Left lung (tissue), 10 donors: ENCODE data around the gene SHLD1. TPM values are rescaled to one million over a fixed set of nuclear protein-coding genes. Genes with fewer than 3 reads are reported as not detected.

Experiments
- ATAC-seq: fragments of 200-7000 bp; cut with Tn5 transposase; one replicate; pipeline ENCODE4 v1.9.1; 2020; ENCODE audit warnings: moderate library complexity
- DNase-seq, 4 donors: peaks; one replicate each; pipeline ENCODE4 v3.0.0-alpha.2; 2013 to 2020
- H3K27ac ChIP-seq, 2 donors: fragments of 200-600 bp; sonication (generic) in 1 of 2; one replicate each; pipeline versions ENCODE4 v1.5.0 to v1.8.0; 2020 to 2021
- H3K27me3 ChIP-seq, 2 donors: fragments of 200-600 bp; sonication (generic) in 1 of 2; one replicate each; pipeline versions ENCODE4 v1.5.0 to v1.8.0; 2020 to 2021
- H3K36me3 ChIP-seq, 2 donors: fragments of 200-600 bp; sonication (generic) in 1 of 2; one replicate each; pipeline versions ENCODE4 v1.5.0 to v1.8.0; 2020 to 2021
- H3K4me1 ChIP-seq, 2 donors: fragments of 200-600 bp; one replicate each; pipeline ENCODE4 v1.8.0; 2021
- H3K4me3 ChIP-seq, 2 donors: fragments of 200-600 bp; sonication (generic) in 1 of 2; one replicate each; pipeline versions ENCODE4 v1.5.0 to v1.8.0; 2020 to 2021; ENCODE audit warnings: mild to moderate bottlenecking in 1 of 2
- H3K9me3 ChIP-seq, 2 donors: fragments of 200-600 bp; sonication (generic) in 1 of 2; one replicate each; pipeline versions ENCODE4 v1.5.0 to v1.8.0; 2020 to 2021
- CTCF ChIP-seq, 2 donors: fragments of 200-600 bp; sonication (generic) in 1 of 2; IDR thresholded peaks; one replicate each; pipeline versions ENCODE4 v1.5.0 to v1.8.0; 2021; ENCODE audit warnings: antibody characterized with exemption in 2 of 2
- intact Hi-C, 2 donors: fragments of 100-400 bp; cut with DNase I; formaldehyde crosslinking; loops; one replicate each; pipeline versions ENCODE4 v1.11.2 to v1.14.2; 2022
- polyA plus RNA-seq, 6 donors: library from polyadenylated mRNA; unstranded; fragments of 120-200 nt; gene quantifications; one replicate each; pipeline ENCODE4 v1.2.1, GENCODE V29; 2013; ENCODE audit not compliant: insufficient read length in 6 of 6
- total RNA-seq, 2 donors: library from RNA; stranded (reverse); fragmentation: NEBNext Ultra II Directional; extraction: Animal tissue kit (Norgen Biotek cat#: 25700); gene quantifications; one replicate each; pipeline ENCODE4 v1.2.1, GENCODE V29; 2021
- donor health status: DM: no; HTN: yes; CAD: no.
- donor health status: DM: no; HTN: no; CAD: no.

The SHLD1 gene
- total and polyA plus RNA-seq, 8 donors, result 5.4 to 8.9 (median 7.7) TPM

GRCh38 chr20:5877128-5877527 is 126.9 kb downstream of the SHLD1 start:
- no peaks in the 10 kb centered on the region for H3K9me3 ChIP-seq
- no peak overlapping the region for H3K4me3 ChIP-seq
- H3K27me3 ChIP-seq, result no peaks in the 10 kb centered on the region
- no peak overlapping the region for H3K27ac ChIP-seq
- DNase-seq, result no peak
- H3K36me3 ChIP-seq, result no peaks in the 10 kb centered on the region
- H3K4me1 ChIP-seq, result peaks cover 0 to 2% of the 10 kb centered on the region in 2 donors
- ATAC-seq, result no peak
- no peak for TF ChIP-seq CTCF (IDR thresholded peaks at IDR 0.05)
- intact Hi-C loops, result no loop called here

GRCh38 chr20:5880326-5880725 is 130.1 kb downstream of the SHLD1 start:
- intact Hi-C loops, result no loop called here
- no peak overlapping the region for H3K4me3 ChIP-seq
- H3K9me3 ChIP-seq, result no peaks in the 10 kb centered on the region
- no peaks in the 10 kb centered on the region for H3K36me3 ChIP-seq
- DNase-seq, result no peak
- no peak overlapping the region for H3K27ac ChIP-seq
- H3K27me3 ChIP-seq, result no peaks in the 10 kb centered on the region
- no peak for TF ChIP-seq CTCF (IDR thresholded peaks at IDR 0.05)
- no peak for ATAC-seq
- H3K4me1 ChIP-seq, result no peaks in the 10 kb centered on the region

DNA sequence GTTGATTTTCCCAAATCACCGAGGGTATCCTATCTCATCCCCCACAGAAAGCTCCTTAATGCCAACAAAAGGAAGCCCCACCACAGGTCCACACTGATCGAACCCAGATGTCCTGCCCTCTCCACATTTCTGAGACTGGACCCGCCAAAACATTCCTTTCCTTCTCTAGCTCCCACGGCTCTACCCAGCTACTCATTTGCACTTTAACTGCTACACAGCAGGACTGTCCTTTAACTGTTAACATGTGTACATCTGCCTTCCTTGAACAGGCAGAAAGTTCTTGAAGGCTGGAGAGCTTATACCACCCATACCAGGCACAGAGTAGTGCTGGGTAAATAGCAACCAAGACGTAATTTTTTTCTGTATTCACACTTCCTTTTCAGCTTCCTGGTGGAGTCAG is 131.5 kb downstream of the SHLD1 start:
- TF ChIP-seq CTCF (IDR thresholded peaks at IDR 0.05), result no peak
- intact Hi-C loops, result no loop called here
- no peaks in the 10 kb centered on the region for H3K36me3 ChIP-seq
- H3K9me3 ChIP-seq, result no peaks in the 10 kb centered on the region
- H3K4me1 ChIP-seq, result no peaks in the 10 kb centered on the region
- ATAC-seq (no peak), DNase-seq (no peak)
- H3K27me3 ChIP-seq, result no peaks in the 10 kb centered on the region
- H3K4me3 ChIP-seq, result no peak overlapping the region
- no peak overlapping the region for H3K27ac ChIP-seq

DNA sequence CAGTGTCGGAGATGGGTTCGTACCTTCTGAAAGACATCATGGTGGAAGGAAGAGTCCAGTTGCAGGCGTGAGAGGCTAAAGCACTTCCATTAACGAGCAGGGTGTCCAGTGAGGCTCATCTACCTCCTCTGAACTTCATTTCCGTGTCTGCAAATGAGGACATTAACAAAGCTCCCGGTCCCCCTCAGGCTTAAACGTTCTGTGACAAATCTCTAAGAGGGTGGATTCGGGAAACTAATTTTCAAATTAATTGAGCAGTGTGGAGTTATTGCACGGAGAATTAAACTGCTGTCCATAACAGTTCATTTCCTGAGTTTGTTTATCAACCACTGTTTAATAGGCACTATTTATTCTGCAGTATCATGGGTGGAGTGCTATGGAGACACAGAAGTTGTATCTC is 132.0 kb downstream of the SHLD1 start:
- TF ChIP-seq CTCF (IDR thresholded peaks at IDR 0.05), result no peak
- intact Hi-C loops, result no loop called here
- H3K27me3 ChIP-seq, result no peaks in the 10 kb centered on the region
- DNase-seq, result no peak
- no peaks in the 10 kb centered on the region for H3K36me3 ChIP-seq
- H3K9me3 ChIP-seq, result no peaks in the 10 kb centered on the region
- ATAC-seq, result no peak
- no peaks in the 10 kb centered on the region for H3K4me1 ChIP-seq
- no peak overlapping the region for H3K27ac ChIP-seq
- no peak overlapping the region for H3K4me3 ChIP-seq

- TF ChIP-seq CTCF (IDR thresholded peaks at IDR 0.05), result no peak
- ATAC-seq (no peak), DNase-seq (no peak)
- intact Hi-C loops, result no loop called here
- no peak overlapping the region for H3K27ac ChIP-seq
- H3K4me3 ChIP-seq, result no peak overlapping the region
- H3K27me3 ChIP-seq, result no peaks in the 10 kb centered on the region
- no peaks in the 10 kb centered on the region for H3K4me1 ChIP-seq
- no peaks in the 10 kb centered on the region for H3K9me3 ChIP-seq
- no peaks in the 10 kb centered on the region for H3K36me3 ChIP-seq
Observed at GRCh38 chr20:5884465-5885335, 134.5 kb downstream of the SHLD1 start.
